Measurements from ENCODE around the gene SH3TC1. TPM values are rescaled to one million over a fixed set of nuclear protein-coding genes. Genes with fewer than 3 reads are reported as not detected.
A peak's percentile ranks its signal among the peaks of the same experiment; 100 is the strongest.

SH3TC1 gene
- total RNA-seq, 1 donor from 2014 or later = 50.6 TPM

GRCh38 chr4:8182858-8183725 lies 16.0 kb upstream of the SH3TC1 start:
- DNase-seq (ENCODE audit: extremely low spot score in 2 of 2) = no peak
- Histone ChIP-seq H3K27me3 (no peaks in the 10 kb centered on the region), H3K36me3 (no peaks in the 10 kb centered on the region), H3K27ac (peak overlapping the region; percentile 68), H3K4me1 (peaks cover 45% of the 10 kb centered on the region), H3K4me3 (no peak overlapping the region), H3K9me3 (no peaks in the 10 kb centered on the region)
- TF ChIP-seq CTCF (IDR thresholded peaks at IDR 0.05) (no peak), POLR2AphosphoS5 (IDR thresholded peaks at IDR 0.05; ENCODE audit: insufficient read depth in 1 of 2, low read depth in 1 of 2) (peak; percentile 63 to 92), POLR2A (IDR thresholded peaks at IDR 0.05) (no peak)
- intact Hi-C loops (cut with DNase I) = no loop called here

GRCh38 chr4:8184061-8184460 lies 15.0 kb upstream of the SH3TC1 start:
- no peaks in the 10 kb centered on the region for H3K27me3 ChIP-seq
- intact Hi-C loops (cut with DNase I) = no loop called here
- H3K36me3 ChIP-seq = no peaks in the 10 kb centered on the region
- TF ChIP-seq POLR2AphosphoS5 (IDR thresholded peaks at IDR 0.05; ENCODE audit: insufficient read depth in 1 of 2, low read depth in 1 of 2) (no peak), POLR2A (IDR thresholded peaks at IDR 0.05) (no peak), CTCF (IDR thresholded peaks at IDR 0.05) (no peak)
- peaks cover 55% of the 10 kb centered on the region for H3K4me1 ChIP-seq
- H3K4me3 ChIP-seq = no peak overlapping the region
- H3K9me3 ChIP-seq = no peaks in the 10 kb centered on the region
- H3K27ac ChIP-seq = peak overlapping the region; percentile 68
- no peak for DNase-seq (ENCODE audit: extremely low spot score in 2 of 2)

GRCh38 chr4:8185295-8185694 lies 13.8 kb upstream of the SH3TC1 start:
- DNase-seq (ENCODE audit: extremely low spot score in 2 of 2) = no peak
- Histone ChIP-seq H3K9me3 (no peaks in the 10 kb centered on the region), H3K36me3 (no peaks in the 10 kb centered on the region), H3K27me3 (no peaks in the 10 kb centered on the region), H3K4me3 (no peak overlapping the region), H3K4me1 (peaks cover 67% of the 10 kb centered on the region), H3K27ac (no peak overlapping the region)
- intact Hi-C loops (cut with DNase I) = no loop called here
- TF ChIP-seq CTCF (IDR thresholded peaks at IDR 0.05) = no peak
- TF ChIP-seq POLR2AphosphoS5 (IDR thresholded peaks at IDR 0.05; ENCODE audit: insufficient read depth in 1 of 2, low read depth in 1 of 2) = no peak
- no peak for TF ChIP-seq POLR2A (IDR thresholded peaks at IDR 0.05)

GRCh38 chr4:8185930-8186329 lies 13.2 kb upstream of the SH3TC1 start:
- intact Hi-C loops (cut with DNase I) = no loop called here
- Histone ChIP-seq H3K4me1 (peaks cover 74% of the 10 kb centered on the region), H3K4me3 (no peak overlapping the region), H3K9me3 (no peaks in the 10 kb centered on the region), H3K27me3 (no peaks in the 10 kb centered on the region), H3K27ac (no peak overlapping the region), H3K36me3 (no peaks in the 10 kb centered on the region)
- no peak for DNase-seq (ENCODE audit: extremely low spot score in 2 of 2)
- TF ChIP-seq POLR2AphosphoS5 (IDR thresholded peaks at IDR 0.05; ENCODE audit: insufficient read depth in 1 of 2, low read depth in 1 of 2) (no peak), POLR2A (IDR thresholded peaks at IDR 0.05) (no peak), CTCF (IDR thresholded peaks at IDR 0.05) (no peak)

GRCh38 chr4:8188085-8188484 lies 11.0 kb upstream of the SH3TC1 start:
- no peak for TF ChIP-seq POLR2A (IDR thresholded peaks at IDR 0.05)
- no peak for TF ChIP-seq CTCF (IDR thresholded peaks at IDR 0.05)
- TF ChIP-seq POLR2AphosphoS5 (IDR thresholded peaks at IDR 0.05; ENCODE audit: insufficient read depth in 1 of 2, low read depth in 1 of 2) = no peak
- peak overlapping the region; percentile 71 for H3K27ac ChIP-seq
- no peaks in the 10 kb centered on the region for H3K27me3 ChIP-seq
- H3K36me3 ChIP-seq = no peaks in the 10 kb centered on the region
- H3K4me1 ChIP-seq = peaks cover 82% of the 10 kb centered on the region
- intact Hi-C loops (cut with DNase I) = no loop called here
- no peak for DNase-seq (ENCODE audit: extremely low spot score in 2 of 2)
- H3K4me3 ChIP-seq = no peak overlapping the region
- H3K9me3 ChIP-seq = no peaks in the 10 kb centered on the region

Measured in vagina (tissue), 2 donors.